Fibroblast of lung (primary cell): ENCODE data around the gene CLMN.

ENCODE experiments used
- EZH2 ChIP-seq: IDR thresholded peaks from 2 replicates; pipeline ENCODE4 v1.5.1; 2012; ENCODE audit warnings: low read length, control low read depth, mild to moderate bottlenecking; ENCODE audit errors: missing control alignments
- TF ChIP-seq, protein P1 (sequence below), 2 donors: IDR thresholded peaks in 1 of 2; conservative IDR thresholded peaks in 1 of 2; 1 replicate in 1 of 2; 2 replicates in 1 of 2; pipeline ENCODE4 v1.5.1; 2011 to 2012; ENCODE audit warnings: low read length in 2 of 2, control low read depth in 1 of 2, inconsistent platforms in 1 of 2, low read depth in 1 of 2, mild to moderate bottlenecking in 1 of 2

DNA sequence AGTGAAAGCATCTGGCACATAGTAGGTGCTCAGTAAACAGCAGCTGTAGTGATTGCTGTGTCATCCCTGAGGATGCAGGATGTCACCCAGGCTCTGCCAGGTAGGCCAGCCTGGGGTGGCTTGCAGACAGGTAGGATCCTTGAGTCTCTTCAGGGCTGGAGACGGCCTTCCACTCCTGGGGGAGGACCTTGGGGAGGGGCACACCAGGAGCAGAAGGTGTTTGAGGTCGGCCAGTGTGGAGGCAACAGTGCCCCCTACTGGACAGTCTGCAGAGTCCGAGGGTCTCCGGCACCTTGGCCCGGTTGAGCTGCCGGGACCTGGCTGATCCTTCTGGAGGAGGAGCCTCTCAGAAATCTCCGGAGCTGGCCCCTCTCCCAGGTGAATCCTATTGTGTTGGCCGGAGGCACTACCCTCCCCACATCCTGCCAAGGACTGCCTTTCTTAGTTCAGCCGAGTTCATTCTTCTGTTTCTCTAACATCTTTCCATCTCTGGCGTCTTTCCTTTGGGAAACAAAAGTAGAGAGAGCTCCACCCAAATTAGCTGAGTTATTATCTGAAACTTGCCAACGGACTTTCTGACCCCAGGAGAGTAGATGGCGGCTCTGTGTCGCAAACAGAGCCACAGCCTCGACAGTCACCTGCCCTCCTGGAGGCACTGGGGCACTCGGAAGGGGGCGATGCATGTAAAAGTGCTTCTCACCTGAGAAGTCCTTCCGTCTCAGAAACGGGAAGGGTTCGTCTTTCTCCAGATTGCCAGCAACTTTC, 41.8 kb upstream of the CLMN start:
- TF ChIP-seq, protein P1, sequence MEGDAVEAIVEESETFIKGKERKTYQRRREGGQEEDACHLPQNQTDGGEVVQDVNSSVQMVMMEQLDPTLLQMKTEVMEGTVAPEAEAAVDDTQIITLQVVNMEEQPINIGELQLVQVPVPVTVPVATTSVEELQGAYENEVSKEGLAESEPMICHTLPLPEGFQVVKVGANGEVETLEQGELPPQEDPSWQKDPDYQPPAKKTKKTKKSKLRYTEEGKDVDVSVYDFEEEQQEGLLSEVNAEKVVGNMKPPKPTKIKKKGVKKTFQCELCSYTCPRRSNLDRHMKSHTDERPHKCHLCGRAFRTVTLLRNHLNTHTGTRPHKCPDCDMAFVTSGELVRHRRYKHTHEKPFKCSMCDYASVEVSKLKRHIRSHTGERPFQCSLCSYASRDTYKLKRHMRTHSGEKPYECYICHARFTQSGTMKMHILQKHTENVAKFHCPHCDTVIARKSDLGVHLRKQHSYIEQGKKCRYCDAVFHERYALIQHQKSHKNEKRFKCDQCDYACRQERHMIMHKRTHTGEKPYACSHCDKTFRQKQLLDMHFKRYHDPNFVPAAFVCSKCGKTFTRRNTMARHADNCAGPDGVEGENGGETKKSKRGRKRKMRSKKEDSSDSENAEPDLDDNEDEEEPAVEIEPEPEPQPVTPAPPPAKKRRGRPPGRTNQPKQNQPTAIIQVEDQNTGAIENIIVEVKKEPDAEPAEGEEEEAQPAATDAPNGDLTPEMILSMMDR (conservative IDR thresholded peaks at IDR 0.05 in 1 of 2, IDR thresholded peaks at IDR 0.05 in 1 of 2; ENCODE audit: low read depth in 1 of 2, low read length in 2 of 2), result peak; percentile 12 to 44
- TF ChIP-seq EZH2, result no peak
